SK-N-MC (cell line): Measurements from ENCODE around the gene CDKN1A.

ENCODE experiments used
- EZH2 ChIP-seq: fragments of 200-600 bp; sonication (generic); IDR thresholded peaks from one replicate; pipeline ENCODE4 v1.6.1; 2017; ENCODE audit warnings: antibody characterized with exemption
- POLR2AphosphoS5 ChIP-seq: IDR thresholded peaks from 2 replicates; pipeline ENCODE4 v1.6.1; 2012; ENCODE audit warnings: mild to moderate bottlenecking, low read depth, low read length, borderline replicate concordance

GRCh38 chr6:36673882-36674281 lies 4.6 kb upstream of the CDKN1A start:
- TF ChIP-seq EZH2 (no peak), POLR2AphosphoS5 (no peak)
